ENCODE measurements around the gene DBNL.
A peak's percentile ranks its signal among the peaks of the same experiment; 100 is the strongest.

Gene DBNL

DNA sequence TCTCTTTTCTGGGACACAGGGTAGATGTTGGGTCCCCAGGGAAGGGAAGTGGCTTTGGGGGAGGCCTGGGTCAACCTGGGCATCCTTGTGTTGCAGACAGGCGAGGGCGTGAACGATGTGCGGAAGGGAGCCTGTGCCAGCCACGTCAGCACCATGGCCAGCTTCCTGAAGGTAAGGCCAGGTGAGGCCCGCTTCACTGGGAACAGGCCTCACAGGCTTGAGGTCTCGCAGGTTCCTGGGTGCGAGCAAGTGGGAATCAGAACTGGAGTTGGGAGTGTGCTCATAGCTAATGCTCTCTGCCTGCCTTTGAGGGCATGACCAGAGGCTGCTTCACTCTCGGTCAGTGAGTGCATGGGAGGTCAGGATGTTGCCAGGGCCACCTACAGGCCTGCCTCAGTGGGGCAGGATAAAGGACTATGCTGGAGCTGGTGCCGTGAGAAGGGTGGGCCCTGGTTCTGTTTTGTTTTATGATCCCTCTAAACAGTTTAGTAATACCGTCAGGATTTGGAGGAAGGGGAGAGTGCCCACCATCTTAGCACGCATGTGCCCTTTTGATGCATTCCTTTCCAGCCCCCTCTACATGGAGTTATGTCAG is 8.4 kb downstream of the DBNL start:
- Mint-ChIP-seq H3K4me1 (peaks cover 44% of the 10 kb centered on the region), H3K27ac (no peak overlapping the region), H3K4me3 (no peak overlapping the region), H3K36me3 (peaks cover 100% of the 10 kb centered on the region), H3K9me3 (no peaks in the 10 kb centered on the region)
- ATAC-seq (no peak), DNase-seq (ENCODE audit: low spot score in 2 of 2) (no peak)

DNA sequence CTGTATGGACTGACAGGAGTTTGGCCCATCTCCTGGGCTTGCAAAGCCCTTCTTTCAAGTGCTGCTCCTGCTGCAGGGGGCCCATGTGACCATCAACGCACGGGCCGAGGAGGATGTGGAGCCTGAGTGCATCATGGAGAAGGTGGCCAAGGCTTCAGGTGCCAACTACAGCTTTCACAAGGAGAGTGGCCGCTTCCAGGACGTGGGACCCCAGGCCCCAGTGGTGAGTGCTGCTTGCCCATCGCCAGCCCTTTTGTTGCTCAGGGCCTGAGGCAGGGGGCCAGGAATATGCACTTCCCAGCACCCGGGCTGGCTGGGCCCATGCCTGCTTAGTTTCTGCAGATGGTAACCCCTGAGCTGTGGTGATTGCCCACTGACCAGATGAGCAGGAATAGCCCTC is 12.2 kb downstream of the DBNL start:
- peaks cover 30% of the 10 kb centered on the region for H3K4me1 Mint-ChIP-seq
- ATAC-seq (no peak), DNase-seq (ENCODE audit: low spot score in 2 of 2) (no peak)
- no peak overlapping the region for H3K4me3 Mint-ChIP-seq
- peaks cover 91% of the 10 kb centered on the region for H3K36me3 Mint-ChIP-seq
- no peaks in the 10 kb centered on the region for H3K9me3 Mint-ChIP-seq
- no peak overlapping the region for H3K27ac Mint-ChIP-seq

DNA sequence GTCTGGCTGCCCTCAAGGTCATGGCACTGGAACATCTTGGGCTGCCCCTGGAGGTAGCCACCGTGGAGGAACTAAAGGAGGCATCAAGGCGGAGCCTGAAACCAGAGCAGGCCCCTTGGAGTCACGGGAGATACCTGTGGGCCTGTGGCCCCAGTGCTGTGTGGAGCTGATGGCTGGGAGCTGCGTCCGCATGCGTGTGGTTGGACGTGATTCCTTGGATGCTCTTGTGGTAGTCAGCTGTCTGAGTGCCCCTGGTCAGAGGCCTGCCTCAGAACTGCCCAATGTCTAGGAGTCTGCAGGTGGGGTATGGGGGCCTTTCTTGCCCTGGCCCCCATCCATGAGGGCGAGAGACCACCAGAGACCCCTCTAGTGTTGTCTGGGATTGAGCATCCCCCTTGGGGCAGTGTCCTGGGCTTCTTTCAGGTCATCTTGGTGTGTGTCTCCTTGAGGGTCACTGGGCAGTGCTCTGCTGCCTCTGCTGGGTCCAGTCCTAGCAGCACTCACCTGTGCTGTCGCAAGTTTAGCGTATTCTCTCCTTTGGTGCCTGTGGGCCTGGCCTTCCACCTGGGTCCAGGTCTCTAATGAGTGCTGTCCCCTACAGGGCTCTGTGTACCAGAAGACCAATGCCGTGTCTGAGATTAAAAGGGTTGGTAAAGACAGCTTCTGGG is 12.8 kb downstream of the DBNL start:
- peaks cover 85% of the 10 kb centered on the region for H3K36me3 Mint-ChIP-seq

DNA sequence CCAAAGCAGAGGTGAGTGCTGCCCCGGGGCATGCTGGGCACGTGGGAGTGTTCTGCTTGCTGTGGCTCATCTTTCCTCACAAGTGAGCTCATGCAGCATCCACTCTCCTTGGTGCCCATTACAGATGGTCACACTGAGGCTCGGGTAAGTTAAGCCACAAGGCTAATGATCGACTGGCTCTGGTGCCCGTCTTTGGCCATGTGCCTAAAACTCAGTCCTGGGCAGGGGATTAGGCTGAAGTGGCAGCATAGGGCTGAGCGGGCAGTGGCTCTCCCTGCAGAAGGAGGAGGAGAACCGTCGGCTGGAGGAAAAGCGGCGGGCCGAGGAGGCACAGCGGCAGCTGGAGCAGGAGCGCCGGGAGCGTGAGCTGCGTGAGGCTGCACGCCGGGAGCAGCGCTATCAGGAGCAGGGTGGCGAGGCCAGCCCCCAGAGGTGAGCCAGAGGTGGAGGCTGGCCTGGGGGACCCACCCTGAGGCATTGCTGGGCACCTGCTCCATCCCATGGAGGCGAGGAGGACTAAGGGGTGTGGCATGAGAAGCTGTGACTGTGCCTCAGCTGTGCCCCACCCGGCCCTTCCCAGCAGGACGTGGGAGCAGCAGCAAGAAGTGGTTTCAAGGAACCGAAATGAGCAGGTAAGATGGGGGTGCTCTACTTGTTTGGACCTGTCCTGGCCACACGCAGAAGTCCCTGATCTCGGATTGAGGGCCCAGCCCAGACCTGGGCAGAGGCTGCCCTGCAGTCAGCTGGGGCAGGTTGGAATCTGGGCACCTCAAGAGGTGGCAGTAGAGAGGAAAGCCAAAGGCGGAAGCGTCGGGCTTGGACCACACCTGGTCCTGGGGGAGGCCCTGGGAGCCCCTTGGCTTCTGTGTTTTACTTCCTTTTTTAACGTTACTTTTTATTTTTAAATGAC is 13.6 kb downstream of the DBNL start:
- peaks cover 30% of the 10 kb centered on the region for H3K4me1 Mint-ChIP-seq
- H3K9me3 Mint-ChIP-seq: no peaks in the 10 kb centered on the region
- DNase-seq (ENCODE audit: low spot score in 2 of 2): no peak
- H3K27ac Mint-ChIP-seq: peak overlapping the region; percentile 85
- ATAC-seq: no peak
- H3K4me3 Mint-ChIP-seq: no peak overlapping the region
- H3K36me3 Mint-ChIP-seq: peaks cover 82% of the 10 kb centered on the region

More for the DNA sequence above, 12.8 kb downstream of the DBNL start:
- no peak overlapping the region for H3K4me3 Mint-ChIP-seq
- H3K9me3 Mint-ChIP-seq: no peaks in the 10 kb centered on the region
- ATAC-seq: no peak
- DNase-seq (ENCODE audit: low spot score in 2 of 2): no peak
- peaks cover 30% of the 10 kb centered on the region for H3K4me1 Mint-ChIP-seq
- H3K27ac Mint-ChIP-seq: peak overlapping the region; percentile 85

DNA sequence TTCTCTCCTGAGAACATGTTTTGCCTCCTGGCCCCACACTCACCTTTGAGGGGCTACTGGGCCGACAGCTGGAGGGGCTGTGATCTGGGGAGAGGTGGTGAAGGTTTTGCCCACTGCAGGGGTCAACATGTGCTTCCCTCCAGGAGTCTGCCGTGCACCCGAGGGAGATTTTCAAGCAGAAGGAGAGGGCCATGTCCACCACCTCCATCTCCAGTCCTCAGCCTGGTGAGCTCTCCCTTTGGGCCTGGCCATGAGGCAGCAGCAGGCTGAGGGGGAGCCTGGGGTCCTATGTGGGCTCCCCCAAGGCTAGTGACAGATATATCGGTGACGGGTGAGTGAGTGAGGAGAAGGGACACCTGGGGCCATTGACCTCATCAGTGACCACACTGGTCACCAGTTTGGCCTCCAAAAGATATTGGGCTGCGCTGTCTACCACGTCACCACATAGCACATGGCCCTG is 14.3 kb downstream of the DBNL start:
- H3K36me3 Mint-ChIP-seq: peaks cover 81% of the 10 kb centered on the region

DNA sequence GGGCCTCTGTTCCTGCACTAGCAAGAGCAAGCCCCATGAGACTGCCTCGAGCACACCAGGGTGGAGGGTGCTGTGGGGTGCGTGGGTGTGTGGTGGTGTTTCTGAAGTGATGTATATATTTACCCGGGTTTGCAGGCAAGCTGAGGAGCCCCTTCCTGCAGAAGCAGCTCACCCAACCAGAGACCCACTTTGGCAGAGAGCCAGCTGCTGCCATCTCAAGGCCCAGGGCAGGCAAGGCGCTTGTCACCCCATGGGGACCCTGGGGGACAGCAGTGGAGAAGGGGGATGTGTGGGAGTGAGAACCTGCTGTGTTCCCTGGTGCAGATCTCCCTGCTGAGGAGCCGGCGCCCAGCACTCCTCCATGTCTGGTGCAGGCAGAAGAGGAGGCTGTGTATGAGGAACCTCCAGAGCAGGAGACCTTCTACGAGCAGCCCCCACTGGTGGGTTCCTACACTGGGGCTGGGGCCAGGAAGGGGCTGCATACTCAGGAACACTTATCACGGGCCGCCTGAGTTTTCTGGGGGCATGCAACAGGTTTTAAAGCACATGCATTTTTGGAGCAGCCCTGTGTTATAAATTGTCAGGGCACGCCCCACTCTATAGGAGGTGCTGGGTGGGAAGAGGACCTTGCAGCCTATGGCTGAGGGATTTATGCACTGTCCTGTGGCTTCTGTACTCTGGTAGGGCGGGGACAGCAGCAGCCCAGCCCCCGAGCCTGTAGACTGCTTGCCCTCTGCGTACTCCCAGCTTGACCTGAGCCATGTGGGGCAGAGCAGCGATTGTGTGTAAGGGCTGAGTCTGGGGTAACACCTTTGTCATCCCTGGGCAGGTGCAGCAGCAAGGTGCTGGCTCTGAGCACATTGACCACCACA is 15.0 kb downstream of the DBNL start:
- DNase-seq (ENCODE audit: low spot score in 2 of 2): no peak
- H3K36me3 Mint-ChIP-seq: peaks cover 79% of the 10 kb centered on the region
- no peak overlapping the region for H3K27ac Mint-ChIP-seq
- H3K4me3 Mint-ChIP-seq: no peak overlapping the region
- peak; percentile 46 for ATAC-seq
- H3K4me1 Mint-ChIP-seq: peaks cover 29% of the 10 kb centered on the region
- no peaks in the 10 kb centered on the region for H3K9me3 Mint-ChIP-seq

More for the DNA sequence above, 14.3 kb downstream of the DBNL start:
- peaks cover 30% of the 10 kb centered on the region for H3K4me1 Mint-ChIP-seq
- H3K4me3 Mint-ChIP-seq: no peak overlapping the region
- H3K9me3 Mint-ChIP-seq: no peaks in the 10 kb centered on the region
- DNase-seq (ENCODE audit: low spot score in 2 of 2): no peak
- ATAC-seq: no peak
- no peak overlapping the region for H3K27ac Mint-ChIP-seq

DNA sequence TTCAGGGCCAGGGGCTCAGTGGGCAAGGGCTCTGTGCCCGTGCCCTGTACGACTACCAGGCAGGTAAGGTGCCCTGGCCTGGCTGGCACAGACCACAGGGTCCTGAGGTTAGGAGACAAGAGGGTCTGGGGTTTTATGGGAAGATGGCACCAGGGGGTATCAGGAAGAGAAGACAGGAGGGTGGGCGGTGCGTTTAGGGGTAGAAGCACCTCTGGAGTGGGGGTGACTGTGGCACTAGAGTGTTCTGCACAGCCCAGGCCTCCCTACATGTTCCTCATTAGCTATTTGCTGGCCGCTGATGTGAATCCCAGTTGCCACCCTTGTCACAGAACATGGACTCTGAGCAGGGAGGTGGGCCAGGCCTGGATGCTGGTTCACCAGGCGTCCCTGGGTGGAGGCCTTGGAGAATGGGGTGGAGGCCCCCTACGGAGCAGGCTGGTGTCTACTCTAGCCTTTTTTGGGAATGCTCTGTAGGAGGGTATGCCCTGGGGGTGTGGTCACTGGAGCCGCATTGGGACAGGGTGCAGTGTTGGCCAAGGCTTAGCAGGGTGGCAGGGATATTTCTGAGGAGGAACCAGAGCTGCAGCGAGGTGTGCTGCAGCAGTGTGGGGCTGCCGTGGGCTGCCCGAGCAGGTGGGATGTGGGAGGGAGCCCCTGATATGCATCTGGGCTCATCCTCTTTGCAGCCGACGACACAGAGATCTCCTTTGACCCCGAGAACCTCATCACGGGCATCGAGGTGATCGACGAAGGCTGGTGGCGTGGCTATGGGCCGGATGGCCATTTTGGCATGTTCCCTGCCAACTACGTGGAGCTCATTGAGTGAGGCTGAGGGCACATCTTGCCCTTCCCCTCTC is 15.8 kb downstream of the DBNL start:
- no peak overlapping the region for H3K27ac Mint-ChIP-seq
- ATAC-seq (no peak), DNase-seq (ENCODE audit: low spot score in 2 of 2) (no peak)
- H3K36me3 Mint-ChIP-seq: peaks cover 77% of the 10 kb centered on the region
- no peaks in the 10 kb centered on the region for H3K9me3 Mint-ChIP-seq
- H3K4me3 Mint-ChIP-seq: no peak overlapping the region
- peaks cover 27% of the 10 kb centered on the region for H3K4me1 Mint-ChIP-seq

DNA sequence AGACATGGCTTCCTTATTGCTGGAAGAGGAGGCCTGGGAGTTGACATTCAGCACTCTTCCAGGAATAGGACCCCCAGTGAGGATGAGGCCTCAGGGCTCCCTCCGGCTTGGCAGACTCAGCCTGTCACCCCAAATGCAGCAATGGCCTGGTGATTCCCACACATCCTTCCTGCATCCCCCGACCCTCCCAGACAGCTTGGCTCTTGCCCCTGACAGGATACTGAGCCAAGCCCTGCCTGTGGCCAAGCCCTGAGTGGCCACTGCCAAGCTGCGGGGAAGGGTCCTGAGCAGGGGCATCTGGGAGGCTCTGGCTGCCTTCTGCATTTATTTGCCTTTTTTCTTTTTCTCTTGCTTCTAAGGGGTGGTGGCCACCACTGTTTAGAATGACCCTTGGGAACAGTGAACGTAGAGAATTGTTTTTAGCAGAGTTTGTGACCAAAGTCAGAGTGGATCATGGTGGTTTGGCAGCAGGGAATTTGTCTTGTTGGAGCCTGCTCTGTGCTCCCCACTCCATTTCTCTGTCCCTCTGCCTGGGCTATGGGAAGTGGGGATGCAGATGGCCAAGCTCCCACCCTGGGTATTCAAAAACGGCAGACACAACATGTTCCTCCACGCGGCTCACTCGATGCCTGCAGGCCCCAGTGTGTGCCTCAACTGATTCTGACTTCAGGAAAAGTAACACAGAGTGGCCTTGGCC is 16.6 kb downstream of the DBNL start:
- DNase-seq (ENCODE audit: low spot score in 2 of 2) (no peak), ATAC-seq (no peak)
- H3K36me3 Mint-ChIP-seq: peaks cover 77% of the 10 kb centered on the region
- no peak overlapping the region for H3K4me3 Mint-ChIP-seq
- H3K4me1 Mint-ChIP-seq: peaks cover 31% of the 10 kb centered on the region
- H3K9me3 Mint-ChIP-seq: no peaks in the 10 kb centered on the region
- H3K27ac Mint-ChIP-seq: peak overlapping the region; percentile 54

DNA sequence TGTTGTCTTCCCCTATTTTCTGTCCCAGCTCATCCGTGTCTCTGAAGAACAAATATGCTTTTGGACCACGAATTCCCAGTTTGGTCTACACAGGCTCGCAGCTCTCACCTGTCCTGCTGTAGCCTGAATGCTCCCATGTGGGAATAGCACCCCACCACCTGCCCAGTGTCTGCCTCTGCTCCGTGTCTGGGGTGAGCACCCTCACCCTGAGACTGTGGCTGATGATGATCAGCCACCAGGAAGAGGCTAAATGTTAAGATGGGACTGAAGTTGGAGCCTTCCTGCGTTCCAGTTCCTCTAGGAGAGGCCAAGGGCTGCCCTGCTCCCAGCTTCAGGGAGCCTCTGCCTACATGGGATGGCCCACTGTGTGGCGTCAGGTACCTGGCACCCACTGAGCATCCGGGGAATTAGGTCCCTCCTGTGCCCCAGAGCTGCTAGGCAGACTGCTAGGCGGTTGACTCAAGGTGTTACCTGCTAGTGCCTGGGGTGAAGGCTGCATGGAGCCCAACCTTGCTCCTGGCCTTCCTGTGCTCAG is 17.2 kb downstream of the DBNL start:
- H3K4me1 Mint-ChIP-seq: peaks cover 32% of the 10 kb centered on the region
- H3K4me3 Mint-ChIP-seq: no peak overlapping the region
- H3K36me3 Mint-ChIP-seq: peaks cover 75% of the 10 kb centered on the region
- peak overlapping the region; percentile 54 for H3K27ac Mint-ChIP-seq
- ATAC-seq: no peak
- DNase-seq (ENCODE audit: low spot score in 2 of 2): no peak
- no peaks in the 10 kb centered on the region for H3K9me3 Mint-ChIP-seq

DNA sequence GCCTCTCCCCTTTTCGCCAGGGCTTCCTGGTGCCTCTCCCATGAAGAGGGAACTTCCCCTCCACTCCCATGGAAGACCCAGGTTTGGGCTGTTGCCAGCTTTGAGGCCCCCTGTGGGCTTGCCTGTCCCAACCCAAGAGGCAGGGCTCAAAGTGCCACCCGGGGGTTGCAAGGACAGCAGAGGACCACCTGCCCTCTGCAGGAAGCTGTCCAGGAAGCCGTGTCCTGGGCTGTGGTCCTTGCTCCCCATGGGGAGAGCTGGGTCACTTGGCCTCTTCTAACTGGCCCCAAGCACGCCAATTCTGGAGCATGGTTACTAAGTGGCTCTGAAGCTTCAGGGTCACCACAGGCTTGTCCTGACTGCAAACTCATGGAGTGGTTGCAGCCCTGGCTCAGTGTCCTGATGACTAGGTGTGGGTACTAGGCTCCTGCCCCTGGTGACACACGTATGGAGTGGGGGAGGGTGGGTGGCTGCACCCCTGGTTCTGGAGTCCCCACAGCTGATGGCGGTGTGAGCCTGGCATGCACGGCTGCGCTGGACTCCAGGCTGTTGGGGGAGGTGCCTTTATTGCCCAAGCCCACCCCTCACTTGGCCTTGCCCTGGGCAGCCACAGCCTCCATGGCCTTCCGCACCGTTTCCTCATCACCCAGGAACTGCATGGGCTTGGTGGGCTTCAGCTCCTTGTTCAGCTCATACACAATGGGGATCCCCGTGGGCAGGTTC is 17.8 kb downstream of the DBNL start:
- Mint-ChIP-seq H3K9me3 (no peaks in the 10 kb centered on the region), H3K36me3 (peaks cover 75% of the 10 kb centered on the region), H3K27ac (peak overlapping the region; percentile 23), H3K4me3 (no peak overlapping the region), H3K4me1 (peaks cover 34% of the 10 kb centered on the region)
- no peak for ATAC-seq
- no peak for DNase-seq (ENCODE audit: low spot score in 2 of 2)

DNA sequence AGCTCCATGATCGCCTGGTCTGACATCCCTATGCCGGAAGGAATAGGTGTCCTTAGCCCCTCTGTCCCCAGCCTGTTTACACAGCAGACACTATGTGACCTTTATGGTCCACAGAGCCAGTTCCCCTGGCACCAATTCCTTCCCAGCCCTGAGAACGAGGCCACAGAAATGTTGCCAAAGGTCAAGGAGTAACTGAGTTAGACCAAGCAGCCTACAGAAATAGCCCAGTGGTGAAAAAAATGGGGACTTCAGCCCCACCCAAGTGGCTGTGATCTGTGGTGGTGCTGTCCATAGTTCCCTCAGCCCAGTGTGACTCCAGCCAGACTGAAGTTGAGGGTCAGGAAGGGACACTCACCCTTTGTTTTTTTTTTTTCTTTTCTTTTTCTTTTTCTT is 18.4 kb downstream of the DBNL start:
- no peak overlapping the region for H3K4me3 Mint-ChIP-seq
- no peak for ATAC-seq
- H3K9me3 Mint-ChIP-seq: no peaks in the 10 kb centered on the region
- peaks cover 36% of the 10 kb centered on the region for H3K4me1 Mint-ChIP-seq
- H3K27ac Mint-ChIP-seq: peak overlapping the region; percentile 23
- peaks cover 75% of the 10 kb centered on the region for H3K36me3 Mint-ChIP-seq
- DNase-seq (ENCODE audit: low spot score in 2 of 2): no peak

DNA sequence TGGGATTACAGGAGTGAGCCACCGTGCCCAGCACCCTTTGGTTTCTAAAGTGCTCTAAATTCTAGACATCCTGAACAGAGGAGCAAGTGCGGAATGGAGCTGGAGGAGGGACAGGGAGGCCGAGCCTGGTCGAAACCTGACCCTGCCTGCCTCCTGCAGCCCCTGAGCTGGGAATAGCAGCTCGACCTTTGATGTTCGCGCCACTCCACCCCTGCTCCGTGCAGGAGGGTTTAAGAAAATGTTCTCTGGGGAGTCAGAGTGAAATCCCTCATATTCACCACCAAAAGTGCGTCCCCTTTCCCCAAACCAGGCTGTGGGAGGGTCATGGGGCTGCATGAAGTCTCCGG is 19.0 kb downstream of the DBNL start:
- Mint-ChIP-seq H3K27ac (peak overlapping the region; percentile 23), H3K36me3 (peaks cover 75% of the 10 kb centered on the region), H3K4me3 (no peak overlapping the region), H3K4me1 (peaks cover 36% of the 10 kb centered on the region), H3K9me3 (no peaks in the 10 kb centered on the region)
- DNase-seq (ENCODE audit: low spot score in 2 of 2) (no peak), ATAC-seq (no peak)

Data from stimulated activated effector memory CD8-positive, alpha-beta T cell treated with anti-CD3 and anti-CD28 coated beads, Interleukin-12 subunit alpha, Interleukin-12 subunit beta, amount 100 ng/mL, for 72 hours (primary cell).